ENCODE results near the gene MARCHF6.

MARCHF6 gene

GRCh38 chr5:10354048-10354872 is 765 bp downstream of the MARCHF6 start:
- Histone ChIP-seq H3K9ac (peak overlapping the region; percentile 95), H3K4me1 (ENCODE audit: low read depth, poor library complexity, severe bottlenecking) (peaks cover 42% of the 10 kb centered on the region), H3K36me3 (ENCODE audit: insufficient read depth) (no peaks in the 10 kb centered on the region), H4K20me1 (ENCODE audit: insufficient read depth) (peaks cover 24% of the 10 kb centered on the region), H3K27me3 (ENCODE audit: insufficient read depth, low read depth) (no peaks in the 10 kb centered on the region), H3K79me2 (ENCODE audit: insufficient read depth, low read depth) (peaks cover 53% of the 10 kb centered on the region), H3K27ac (peak overlapping the region; percentile 98), H3K4me2 (peak overlapping the region; percentile 96), H3K4me3 (IDR thresholded peaks at IDR 0.05; ENCODE audit: insufficient read depth, low read depth, low read length) (no peak overlapping the region), H2AFZ (ENCODE audit: low read depth) (peak overlapping the region; percentile 23; the same call in 1 of the 2 replicates)
- no peak for TF ChIP-seq CTCF (conservative IDR thresholded peaks at IDR 0.05; ENCODE audit: low read depth, low read length)

- Histone ChIP-seq H3K4me3 (IDR thresholded peaks at IDR 0.05; ENCODE audit: insufficient read depth, low read depth, low read length) (no peak overlapping the region), H3K4me2 (peak overlapping the region; percentile 96), H3K9ac (peak overlapping the region; percentile 95), H3K27ac (peak overlapping the region; percentile 98), H4K20me1 (ENCODE audit: insufficient read depth) (peaks cover 29% of the 10 kb centered on the region), H3K4me1 (ENCODE audit: low read depth, poor library complexity, severe bottlenecking) (peaks cover 44% of the 10 kb centered on the region), H3K36me3 (ENCODE audit: insufficient read depth) (no peaks in the 10 kb centered on the region), H3K79me2 (ENCODE audit: insufficient read depth, low read depth) (peaks cover 63% of the 10 kb centered on the region), H3K27me3 (ENCODE audit: insufficient read depth, low read depth) (no peaks in the 10 kb centered on the region), H2AFZ (ENCODE audit: low read depth) (no peak overlapping the region)
- TF ChIP-seq CTCF (conservative IDR thresholded peaks at IDR 0.05; ENCODE audit: low read depth, low read length), result no peak
These were observed 1.8 kb downstream of the MARCHF6 start for GRCh38 chr5:10355071-10355889.

GRCh38 chr5:10358999-10359398 is 5.5 kb downstream of the MARCHF6 start:
- no peak overlapping the region for H3K4me3 ChIP-seq (IDR thresholded peaks at IDR 0.05; ENCODE audit: insufficient read depth, low read depth, low read length)
- H3K36me3 ChIP-seq (ENCODE audit: insufficient read depth), result no peaks in the 10 kb centered on the region
- H3K4me1 ChIP-seq (ENCODE audit: low read depth, poor library complexity, severe bottlenecking), result peaks cover 63% of the 10 kb centered on the region
- H3K27me3 ChIP-seq (ENCODE audit: insufficient read depth, low read depth), result no peaks in the 10 kb centered on the region
- no peak for TF ChIP-seq CTCF (conservative IDR thresholded peaks at IDR 0.05; ENCODE audit: low read depth, low read length)
- peaks cover 100% of the 10 kb centered on the region for H3K79me2 ChIP-seq (ENCODE audit: insufficient read depth, low read depth)
- no peak overlapping the region for H2AFZ ChIP-seq (ENCODE audit: low read depth)
- no peak overlapping the region for H3K4me2 ChIP-seq
- no peak overlapping the region for H3K9ac ChIP-seq
- H3K27ac ChIP-seq, result no peak overlapping the region
- H4K20me1 ChIP-seq (ENCODE audit: insufficient read depth), result peaks cover 53% of the 10 kb centered on the region

GRCh38 chr5:10360686-10361085 is 7.2 kb downstream of the MARCHF6 start:
- Histone ChIP-seq H4K20me1 (ENCODE audit: insufficient read depth) (peaks cover 60% of the 10 kb centered on the region), H3K9ac (no peak overlapping the region), H3K27ac (no peak overlapping the region), H3K27me3 (ENCODE audit: insufficient read depth, low read depth) (no peaks in the 10 kb centered on the region), H3K4me1 (ENCODE audit: low read depth, poor library complexity, severe bottlenecking) (peaks cover 70% of the 10 kb centered on the region), H3K4me2 (no peak overlapping the region), H3K79me2 (ENCODE audit: insufficient read depth, low read depth) (peaks cover 100% of the 10 kb centered on the region), H3K4me3 (IDR thresholded peaks at IDR 0.05; ENCODE audit: insufficient read depth, low read depth, low read length) (no peak overlapping the region), H3K36me3 (ENCODE audit: insufficient read depth) (no peaks in the 10 kb centered on the region), H2AFZ (ENCODE audit: low read depth) (no peak overlapping the region)
- TF ChIP-seq CTCF (conservative IDR thresholded peaks at IDR 0.05; ENCODE audit: low read depth, low read length), result no peak
